ENCODE measurements around the gene ZNF787.

Gene ZNF787

GRCh38 chr19:56142897-56143434 lies 21.9 kb upstream of the ZNF787 start:
- DNase-seq (ENCODE audit: low read depth) = no peak

GRCh38 chr19:56142087-56142787 lies 21.1 kb upstream of the ZNF787 start:
- DNase-seq (ENCODE audit: low read depth) = no peak

- no peak for DNase-seq (ENCODE audit: low read depth)
Measured at GRCh38 chr19:56141417-56141993, 20.4 kb upstream of the ZNF787 start.

- peak; percentile 99 for DNase-seq (ENCODE audit: low read depth)
Measured at GRCh38 chr19:56140583-56141416, 19.7 kb upstream of the ZNF787 start, which contains the start of gene ZNF444. TSS of gene ZNF444 (plus strand) at chr19:56141287. CDS start at chr19:56146912, 5,625 bp downstream.

- DNase-seq (ENCODE audit: low read depth) = no peak
Measured at GRCh38 chr19:56139847-56140582, 18.9 kb upstream of the ZNF787 start.

- no peak for DNase-seq (ENCODE audit: low read depth)
Measured at GRCh38 chr19:56138069-56138468, 17.0 kb upstream of the ZNF787 start.

GRCh38 chr19:56137405-56137804 lies 16.3 kb upstream of the ZNF787 start:
- no peak for DNase-seq (ENCODE audit: low read depth)

- no peak for DNase-seq (ENCODE audit: low read depth)
Measured at GRCh38 chr19:56136362-56136761, 15.3 kb upstream of the ZNF787 start.

GRCh38 chr19:56134654-56134921 lies 13.5 kb upstream of the ZNF787 start:
- DNase-seq (ENCODE audit: low read depth) = no peak

GRCh38 chr19:56133858-56134653 lies 13.0 kb upstream of the ZNF787 start:
- no peak for DNase-seq (ENCODE audit: low read depth)

GRCh38 chr19:56132316-56132822 lies 11.3 kb upstream of the ZNF787 start:
- no peak for DNase-seq (ENCODE audit: low read depth)

GRCh38 chr19:56131651-56132050 lies 10.6 kb upstream of the ZNF787 start:
- no peak for DNase-seq (ENCODE audit: low read depth)

- DNase-seq (ENCODE audit: low read depth) = no peak
Measured at GRCh38 chr19:56130006-56130405, 8.9 kb upstream of the ZNF787 start.

- DNase-seq (ENCODE audit: low read depth) = no peak
Measured at GRCh38 chr19:56126983-56127780, 6.1 kb upstream of the ZNF787 start.

GRCh38 chr19:56125806-56126590 lies 4.9 kb upstream of the ZNF787 start:
- DNase-seq (ENCODE audit: low read depth) = no peak

GRCh38 chr19:56124578-56124977 lies 3.5 kb upstream of the ZNF787 start:
- no peak for DNase-seq (ENCODE audit: low read depth)

- DNase-seq (ENCODE audit: low read depth) = no peak
Measured at GRCh38 chr19:56123266-56123891, 2.3 kb upstream of the ZNF787 start.

GRCh38 chr19:56120371-56121179 lies 520 bp downstream of the ZNF787 start:
- peak; percentile 70 for DNase-seq (ENCODE audit: low read depth)

Data from activated gamma-delta T cell treated with anti-CD3 and anti-CD28 coated beads, Interleukin-2, amount 50 U/mL, for 16 hours (primary cell).